ENCODE data around the gene KAZN. TPM values are rescaled to one million over a fixed set of nuclear protein-coding genes. Genes with fewer than 3 reads are reported as not detected.
A peak's percentile ranks its signal among the peaks of the same experiment; 100 is the strongest.
"Not testable (repeated sequence)": the region's sequence is repeated elsewhere in the genome, so short reads cannot be mapped to it uniquely, and the experiment has no call there.

The KAZN gene
- total RNA-seq (2014; rRNA removed; shearing (Covaris generic)) = 0.51 and 1.6 TPM in 2 replicates

- no peak for DNase-seq (ENCODE audit: low spot score)
Measured at GRCh38 chr1:14598498-14599182, at the start of gene KAZN. TSS of gene KAZN (plus strand) at chr1:14598685.

GRCh38 chr1:14549897-14550620, 48.4 kb upstream of the KAZN start:
- no peak for DNase-seq (ENCODE audit: low spot score)

- DNase-seq (ENCODE audit: low spot score) = no peak
Measured at GRCh38 chr1:14551386-14551785, 47.1 kb upstream of the KAZN start.

- DNase-seq (ENCODE audit: low spot score) = no peak
Measured at GRCh38 chr1:14552246-14552965, 46.1 kb upstream of the KAZN start.

GRCh38 chr1:14553711-14554110, 44.8 kb upstream of the KAZN start:
- peak; percentile 80 for DNase-seq (ENCODE audit: low spot score)

- no peak for DNase-seq (ENCODE audit: low spot score)
Measured at GRCh38 chr1:14555091-14555490, 43.4 kb upstream of the KAZN start.

- DNase-seq (ENCODE audit: low spot score) = no peak
Measured at GRCh38 chr1:14561014-14561693, 37.3 kb upstream of the KAZN start.

GRCh38 chr1:14565090-14565489, 33.4 kb upstream of the KAZN start:
- DNase-seq (ENCODE audit: low spot score) = no peak

GRCh38 chr1:14567056-14567455, 31.4 kb upstream of the KAZN start:
- DNase-seq (ENCODE audit: low spot score) = no peak

GRCh38 chr1:14567903-14568302, 30.6 kb upstream of the KAZN start:
- DNase-seq (ENCODE audit: low spot score) = no peak

- DNase-seq (ENCODE audit: low spot score) = no peak
Measured at GRCh38 chr1:14568716-14569355, 29.6 kb upstream of the KAZN start.

GRCh38 chr1:14570514-14570913, 28.0 kb upstream of the KAZN start:
- DNase-seq (ENCODE audit: low spot score) = no peak

- DNase-seq (ENCODE audit: low spot score) = peak; percentile 53
Measured at GRCh38 chr1:14571810-14572767, 26.4 kb upstream of the KAZN start.

GRCh38 chr1:14572861-14573260, 25.6 kb upstream of the KAZN start:
- no peak for DNase-seq (ENCODE audit: low spot score)

GRCh38 chr1:14576155-14576554, 22.3 kb upstream of the KAZN start:
- DNase-seq (ENCODE audit: low spot score) = no peak

- no peak for DNase-seq (ENCODE audit: low spot score)
Measured at GRCh38 chr1:14577261-14577660, 21.2 kb upstream of the KAZN start.

- DNase-seq (ENCODE audit: low spot score) = no peak
Measured at GRCh38 chr1:14578156-14578555, 20.3 kb upstream of the KAZN start.

GRCh38 chr1:14580295-14580694, 18.2 kb upstream of the KAZN start:
- DNase-seq (ENCODE audit: low spot score) = not testable (repeated sequence)

GRCh38 chr1:14580986-14581385, 17.5 kb upstream of the KAZN start:
- DNase-seq (ENCODE audit: low spot score) = no peak

- DNase-seq (ENCODE audit: low spot score) = no peak
Measured at GRCh38 chr1:14583788-14584187, 14.7 kb upstream of the KAZN start.

Measured in H4 (cell line).